ENCODE results near the gene ARAF. TPM values are rescaled to one million over a fixed set of nuclear protein-coding genes. Genes with fewer than 3 reads are reported as not detected.

The ARAF gene
- polyA plus RNA-seq, 1 experiment: 62.3 TPM

GRCh38 chrX:47566841-47567240, 5.8 kb downstream of the ARAF start:
- ChIA-PET CTCF (no interaction called here), POLR2A (no interaction called here)
- Histone ChIP-seq H3K4me3 (ENCODE audit: low read depth, low read length) (no peak overlapping the region), H3K27me3 (ENCODE audit: control insufficient read depth, insufficient read depth, low read length) (no peaks in the 10 kb centered on the region), H3K36me3 (ENCODE audit: control insufficient read depth, insufficient read depth, low read length) (peaks cover 22% of the 10 kb centered on the region)
- DNase-seq (ENCODE audit: low read depth): no peak
- no peak for TF ChIP-seq CTCF (IDR thresholded peaks at IDR 0.05; ENCODE audit: insufficient read depth, low read depth, low read length)

GRCh38 chrX:47568656-47569295, 7.8 kb downstream of the ARAF start:
- H3K36me3 ChIP-seq (ENCODE audit: control insufficient read depth, insufficient read depth, low read length): peaks cover 20% of the 10 kb centered on the region
- peak; percentile 46 for TF ChIP-seq CTCF (IDR thresholded peaks at IDR 0.05; ENCODE audit: insufficient read depth, low read depth, low read length)
- CTCF ChIA-PET: no interaction called here

GRCh38 chrX:47570794-47571193, 9.8 kb downstream of the ARAF start:
- DNase-seq (ENCODE audit: low read depth): no peak
- Histone ChIP-seq H3K27me3 (ENCODE audit: control insufficient read depth, insufficient read depth, low read length) (no peaks in the 10 kb centered on the region), H3K4me3 (ENCODE audit: low read depth, low read length) (no peak overlapping the region), H3K36me3 (ENCODE audit: control insufficient read depth, insufficient read depth, low read length) (peaks cover 15% of the 10 kb centered on the region)
- no peak for TF ChIP-seq CTCF (IDR thresholded peaks at IDR 0.05; ENCODE audit: insufficient read depth, low read depth, low read length)
- CTCF ChIA-PET: no interaction called here
- POLR2A ChIA-PET: no interaction called here

More at GRCh38 chrX:47568656-47569295, 7.8 kb downstream of the ARAF start:
- no peaks in the 10 kb centered on the region for H3K27me3 ChIP-seq (ENCODE audit: control insufficient read depth, insufficient read depth, low read length)
- no peak overlapping the region for H3K4me3 ChIP-seq (ENCODE audit: low read depth, low read length)
- DNase-seq (ENCODE audit: low read depth): no peak
- POLR2A ChIA-PET: no interaction called here

GRCh38 chrX:47571215-47571614, 10.2 kb downstream of the ARAF start:
- no peak for DNase-seq (ENCODE audit: low read depth)
- TF ChIP-seq CTCF (IDR thresholded peaks at IDR 0.05; ENCODE audit: insufficient read depth, low read depth, low read length): no peak
- H3K4me3 ChIP-seq (ENCODE audit: low read depth, low read length): no peak overlapping the region
- H3K36me3 ChIP-seq (ENCODE audit: control insufficient read depth, insufficient read depth, low read length): peaks cover 15% of the 10 kb centered on the region
- ChIA-PET CTCF (no interaction called here), POLR2A (no interaction called here)
- H3K27me3 ChIP-seq (ENCODE audit: control insufficient read depth, insufficient read depth, low read length): no peaks in the 10 kb centered on the region

GRCh38 chrX:47571896-47572295, 10.9 kb downstream of the ARAF start:
- CTCF ChIA-PET: no interaction called here
- POLR2A ChIA-PET: no interaction called here
- no peak for TF ChIP-seq CTCF (IDR thresholded peaks at IDR 0.05; ENCODE audit: insufficient read depth, low read depth, low read length)
- no peaks in the 10 kb centered on the region for H3K27me3 ChIP-seq (ENCODE audit: control insufficient read depth, insufficient read depth, low read length)
- H3K36me3 ChIP-seq (ENCODE audit: control insufficient read depth, insufficient read depth, low read length): peaks cover 13% of the 10 kb centered on the region
- DNase-seq (ENCODE audit: low read depth): no peak
- H3K4me3 ChIP-seq (ENCODE audit: low read depth, low read length): no peak overlapping the region
